Measurements from ENCODE around the gene MGLL. TPM values are rescaled to one million over a fixed set of nuclear protein-coding genes. Genes with fewer than 3 reads are reported as not detected.

Gene MGLL
- total RNA-seq, 2 experiments from 2014 or later, result 0.28 to 0.38 TPM

DNA sequence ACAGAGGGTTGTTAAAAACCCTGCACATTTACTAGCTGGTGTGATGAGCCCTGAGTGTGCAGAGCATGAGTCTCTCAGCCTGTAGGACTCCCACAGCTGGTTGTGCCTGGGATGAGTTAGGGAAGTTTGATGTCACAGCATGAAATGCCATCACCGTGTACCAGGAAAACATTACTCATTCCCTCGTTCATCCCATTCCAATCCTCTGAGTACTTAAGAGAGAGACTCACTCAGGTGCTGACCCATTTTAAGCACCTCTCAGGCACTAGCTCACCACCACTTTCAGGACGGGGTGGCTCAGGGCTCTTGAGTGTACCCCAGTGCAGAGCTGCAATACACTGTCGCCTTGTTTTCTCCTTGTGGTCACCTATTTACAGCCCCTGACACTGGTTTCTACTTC lies 18.7 kb downstream of the MGLL start:
- H3K27ac Mint-ChIP-seq, result no peak overlapping the region
- TF ChIP-seq CTCF (IDR thresholded peaks at IDR 0.05), result no peak

GRCh38 chr3:127802606-127803005 lies 19.7 kb downstream of the MGLL start:
- no peaks in the 10 kb centered on the region for H3K9me3 Mint-ChIP-seq
- POLR2A ChIA-PET, result no interaction called here
- no peaks in the 10 kb centered on the region for H3K27me3 Mint-ChIP-seq
- H3K4me1 ChIP-seq (ENCODE audit: insufficient read depth, low read length), result peaks cover 4% of the 10 kb centered on the region
- intact Hi-C loops (cut with DNase I, micrococcal nuclease), result no loop called here
- no peak overlapping the region for H3K4me3 ChIP-seq (ENCODE audit: low read length)
- no peaks in the 10 kb centered on the region for H3K36me3 ChIP-seq (ENCODE audit: insufficient read depth, low read length)
- no peaks in the 10 kb centered on the region for H3K36me3 Mint-ChIP-seq (ENCODE audit: low read depth)
- peaks cover 9% of the 10 kb centered on the region for H3K4me1 Mint-ChIP-seq (ENCODE audit: low read depth)
- no peak for TF ChIP-seq CTCF (IDR thresholded peaks at IDR 0.05)
- H3K4me3 Mint-ChIP-seq, result no peak overlapping the region
- no peak overlapping the region for H3K27ac Mint-ChIP-seq
- DNase-seq, result no peak
- no peak for ATAC-seq (ENCODE audit: poor library complexity)
- no peak overlapping the region for H3K27ac ChIP-seq (ENCODE audit: low read depth in 1 of 2, low read length in 2 of 2)
- no peaks in the 10 kb centered on the region for H3K9me3 ChIP-seq (ENCODE audit: control insufficient read depth in 1 of 2, insufficient read depth in 1 of 2, low read length in 2 of 2)
- H3K27me3 ChIP-seq (ENCODE audit: control insufficient read depth in 1 of 2, insufficient read depth in 2 of 2, low read length in 2 of 2), result no peaks in the 10 kb centered on the region
- CTCF ChIA-PET, result no interaction called here

More for the DNA sequence above, 18.7 kb downstream of the MGLL start:
- H3K27ac ChIP-seq (ENCODE audit: low read depth in 1 of 2, low read length in 2 of 2), result no peak overlapping the region
- H3K4me1 ChIP-seq (ENCODE audit: insufficient read depth, low read length), result peaks cover 4% of the 10 kb centered on the region
- no peaks in the 10 kb centered on the region for H3K27me3 ChIP-seq (ENCODE audit: control insufficient read depth in 1 of 2, insufficient read depth in 2 of 2, low read length in 2 of 2)
- ATAC-seq (ENCODE audit: poor library complexity), result no peak
- Mint-ChIP-seq H3K9me3 (no peaks in the 10 kb centered on the region), H3K4me1 (ENCODE audit: low read depth) (peaks cover 9% of the 10 kb centered on the region), H3K27me3 (no peaks in the 10 kb centered on the region), H3K4me3 (no peak overlapping the region), H3K36me3 (ENCODE audit: low read depth) (no peaks in the 10 kb centered on the region)
- H3K9me3 ChIP-seq (ENCODE audit: control insufficient read depth in 1 of 2, insufficient read depth in 1 of 2, low read length in 2 of 2), result no peaks in the 10 kb centered on the region
- CTCF ChIA-PET, result no interaction called here
- intact Hi-C loops (cut with DNase I, micrococcal nuclease), result no loop called here
- no peak overlapping the region for H3K4me3 ChIP-seq (ENCODE audit: low read length)
- POLR2A ChIA-PET, result no interaction called here
- DNase-seq, result no peak
- no peaks in the 10 kb centered on the region for H3K36me3 ChIP-seq (ENCODE audit: insufficient read depth, low read length)

GRCh38 chr3:127801731-127802313 lies 20.5 kb downstream of the MGLL start:
- Mint-ChIP-seq H3K9me3 (no peaks in the 10 kb centered on the region), H3K27ac (no peak overlapping the region), H3K4me1 (ENCODE audit: low read depth) (peaks cover 9% of the 10 kb centered on the region), H3K27me3 (no peaks in the 10 kb centered on the region), H3K4me3 (no peak overlapping the region), H3K36me3 (ENCODE audit: low read depth) (no peaks in the 10 kb centered on the region)
- no peak overlapping the region for H3K27ac ChIP-seq (ENCODE audit: low read depth in 1 of 2, low read length in 2 of 2)
- H3K27me3 ChIP-seq (ENCODE audit: control insufficient read depth in 1 of 2, insufficient read depth in 2 of 2, low read length in 2 of 2), result no peaks in the 10 kb centered on the region
- POLR2A ChIA-PET, result no interaction called here
- DNase-seq (no peak), ATAC-seq (ENCODE audit: poor library complexity) (no peak)
- no peak overlapping the region for H3K4me3 ChIP-seq (ENCODE audit: low read length)
- no peaks in the 10 kb centered on the region for H3K36me3 ChIP-seq (ENCODE audit: insufficient read depth, low read length)
- no peaks in the 10 kb centered on the region for H3K9me3 ChIP-seq (ENCODE audit: control insufficient read depth in 1 of 2, insufficient read depth in 1 of 2, low read length in 2 of 2)
- no peak for TF ChIP-seq CTCF (IDR thresholded peaks at IDR 0.05)
- CTCF ChIA-PET, result no interaction called here
- peaks cover 4% of the 10 kb centered on the region for H3K4me1 ChIP-seq (ENCODE audit: insufficient read depth, low read length)
- intact Hi-C loops (cut with DNase I, micrococcal nuclease), result no loop called here

Measured in CD4-positive, alpha-beta T cell (primary cell).